Bronchial epithelial cell (primary cell): ENCODE results near the gene FTO. TPM values are rescaled to one million over a fixed set of nuclear protein-coding genes. Genes with fewer than 3 reads are reported as not detected.
A peak's percentile ranks its signal among the peaks of the same experiment; 100 is the strongest.

ENCODE experiments used
- DNase-seq: peaks from one replicate; pipeline ENCODE4 v3.0.0-alpha.2; 2010; ENCODE audit warnings: low read depth
- FAIRE-seq: peaks from 2 replicates; lab custom pipeline; 2011; peaks lifted over from hg19 to GRCh38; lab: Jason Lieb, UNC
- H3K27me3 ChIP-seq: 2 replicates; pipeline ENCODE4 v1.5.1; 2011; ENCODE audit warnings: low read length; ENCODE audit not compliant: control insufficient read depth, insufficient read depth
- H3K36me3 ChIP-seq: 2 replicates; pipeline ENCODE4 v1.5.1; 2011; ENCODE audit warnings: low read length; ENCODE audit not compliant: control insufficient read depth, insufficient read depth
- H3K4me3 ChIP-seq: 2 replicates; pipeline ENCODE4 v1.5.1; 2011; ENCODE audit warnings: mild to moderate bottlenecking, low read depth, low read length, control low read depth
- CTCF ChIP-seq: IDR thresholded peaks from 2 replicates; pipeline ENCODE4 v1.5.1; 2011; ENCODE audit warnings: mild to moderate bottlenecking, moderate library complexity, low read length, control low read depth, inconsistent platforms; ENCODE audit not compliant: insufficient read depth, severe bottlenecking
- total RNA-seq: library from RNA; depleted of rRNA; stranded (reverse); fragments of >200 nt; gene quantifications from 2 replicates; pipeline ENCODE4 v1.2.1, GENCODE V29; 2014

FTO gene
- total RNA-seq, 1 donor from 2014 or later = 41.6 TPM

GRCh38 chr16:54174750-54175149 is 470.8 kb downstream of the FTO start:
- FAIRE-seq (no peak), DNase-seq (no peak)
- Histone ChIP-seq H3K27me3 (no peaks in the 10 kb centered on the region), H3K36me3 (no peaks in the 10 kb centered on the region), H3K4me3 (no peak overlapping the region)
- TF ChIP-seq CTCF = no peak

GRCh38 chr16:54175169-54175551 is 471.2 kb downstream of the FTO start:
- no peak for TF ChIP-seq CTCF
- Histone ChIP-seq H3K4me3 (no peak overlapping the region), H3K36me3 (no peaks in the 10 kb centered on the region), H3K27me3 (no peaks in the 10 kb centered on the region)
- no peak for FAIRE-seq
- peak; percentile 35 for DNase-seq

GRCh38 chr16:54175552-54176375 is 471.8 kb downstream of the FTO start:
- no peak for TF ChIP-seq CTCF
- Histone ChIP-seq H3K36me3 (no peaks in the 10 kb centered on the region), H3K27me3 (no peaks in the 10 kb centered on the region), H3K4me3 (no peak overlapping the region)
- DNase-seq (no peak), FAIRE-seq (no peak)

GRCh38 chr16:54176376-54176901 is 472.5 kb downstream of the FTO start:
- Histone ChIP-seq H3K4me3 (no peak overlapping the region), H3K36me3 (no peaks in the 10 kb centered on the region), H3K27me3 (no peaks in the 10 kb centered on the region)
- DNase-seq (no peak), FAIRE-seq (no peak)
- no peak for TF ChIP-seq CTCF

- no peak for DNase-seq
- no peak overlapping the region for H3K4me3 ChIP-seq
- no peak for TF ChIP-seq CTCF
- no peak for FAIRE-seq
- no peaks in the 10 kb centered on the region for H3K27me3 ChIP-seq
- H3K36me3 ChIP-seq = no peaks in the 10 kb centered on the region
Observed at GRCh38 chr16:54177052-54177861, 473.3 kb downstream of the FTO start.
